Natural killer cell (primary cell): ENCODE measurements around the gene TMEM158. TPM values are rescaled to one million over a fixed set of nuclear protein-coding genes. Genes with fewer than 3 reads are reported as not detected.

ENCODE experiments used
- ATAC-seq, 3 donors: fragments of 150-1000 bp in 2 of 3; fragments of 200-7000 bp in 1 of 3; cut with Tn5 transposase; 1 replicate in 1 of 3; 2 replicates in 2 of 3; pipeline ENCODE4 v1.10.0; 2021; ENCODE audit warnings: mild to moderate bottlenecking in 2 of 3, moderate library complexity in 2 of 3
- DNase-seq, 2 donors: peaks; one replicate each; pipeline versions ENCODE4 v3.0.0 to v3.0.0-alpha.2; 2013 to 2021; ENCODE audit warnings: mixed read lengths in 1 of 2
- H3K27ac ChIP-seq: one replicate; pipeline ENCODE4 v1.5.1; 2013; ENCODE audit warnings: mild to moderate bottlenecking, low read length
- H3K27me3 ChIP-seq: one replicate; pipeline ENCODE4 v1.6.1; 2013; ENCODE audit warnings: low read length; ENCODE audit not compliant: control insufficient read depth, insufficient read depth
- H3K36me3 ChIP-seq: one replicate; pipeline ENCODE4 v1.6.1; 2013; ENCODE audit warnings: low read length; ENCODE audit not compliant: control insufficient read depth, insufficient read depth
- H3K4me1 ChIP-seq: one replicate; pipeline ENCODE4 v1.6.1; 2013; ENCODE audit warnings: low read length; ENCODE audit not compliant: control insufficient read depth, insufficient read depth
- H3K4me3 ChIP-seq: one replicate; pipeline ENCODE4 v1.5.1; 2013; ENCODE audit warnings: low read length
- H3K9me3 ChIP-seq: one replicate; pipeline ENCODE4 v1.6.1; 2013; ENCODE audit warnings: low read length; ENCODE audit not compliant: control insufficient read depth, insufficient read depth
- H3K27ac Mint-ChIP-seq, 2 donors: one replicate each; pipeline ENCODE4 v1.8.0; 2022; ENCODE audit warnings: mild to moderate bottlenecking in 2 of 2, mixed read lengths in 2 of 2, moderate library complexity in 1 of 2
- H3K27me3 Mint-ChIP-seq, 2 donors: one replicate each; pipeline ENCODE4 v1.8.0; 2022; ENCODE audit warnings: low read depth in 2 of 2, mixed read lengths in 2 of 2
- H3K36me3 Mint-ChIP-seq: one replicate; pipeline ENCODE4 v1.8.0; 2022; ENCODE audit warnings: mixed read lengths
- H3K4me1 Mint-ChIP-seq, 2 donors: one replicate each; pipeline ENCODE4 v1.8.0; 2022; ENCODE audit warnings: mixed read lengths in 2 of 2
- H3K4me3 Mint-ChIP-seq: one replicate; pipeline ENCODE4 v1.8.0; 2022; ENCODE audit warnings: mild to moderate bottlenecking, moderate library complexity, mixed read lengths
- H3K9me3 Mint-ChIP-seq, 2 donors: one replicate each; pipeline ENCODE4 v1.8.0; 2022; ENCODE audit warnings: mixed read lengths in 2 of 2
- WGBS: methylation state at CpG from one replicate; pipeline ENCODE4 v1.1.7; 2013; ENCODE audit warnings: missing lambda C conversion rate; ENCODE audit not compliant: insufficient coverage; 5-methylcytosine and 5-hydroxymethylcytosine counted together
- intact Hi-C: fragments of 100-400 bp; cut with micrococcal nuclease; formaldehyde crosslinking; loops from one replicate; pipeline ENCODE4 v1.14.2; 2022
- total RNA-seq, 4 donors: library from RNA; stranded (reverse); fragments of 120-200 nt in 1 of 4; gene quantifications; one replicate each; pipeline versions ENCODE4 v1.2.3 to v1.2.4, GENCODE V29; 2013 to 2022
- TF ChIP-seq, protein P1 (sequence below): fragments of 200-600 bp; IDR thresholded peaks from one replicate; pipeline ENCODE4 v1.8.0; 2022; ENCODE audit warnings: antibody characterized with exemption

Gene TMEM158
- total RNA-seq, 3 donors from 2014 or later (not counting 1 experiment from before 2014, with no cell fraction given): 0.40 to 0.47 TPM; not detected in 1

GRCh38 chr3:45244356-45244755 is 18.3 kb upstream of the TMEM158 start:
- ATAC-seq (no peak), DNase-seq (no peak)
- H3K4me1 ChIP-seq: no peaks in the 10 kb centered on the region
- intact Hi-C loops: no loop called here
- WGBS: 84% methylated on average over 5 of the region's 6 CpGs
- TF ChIP-seq, protein P1, sequence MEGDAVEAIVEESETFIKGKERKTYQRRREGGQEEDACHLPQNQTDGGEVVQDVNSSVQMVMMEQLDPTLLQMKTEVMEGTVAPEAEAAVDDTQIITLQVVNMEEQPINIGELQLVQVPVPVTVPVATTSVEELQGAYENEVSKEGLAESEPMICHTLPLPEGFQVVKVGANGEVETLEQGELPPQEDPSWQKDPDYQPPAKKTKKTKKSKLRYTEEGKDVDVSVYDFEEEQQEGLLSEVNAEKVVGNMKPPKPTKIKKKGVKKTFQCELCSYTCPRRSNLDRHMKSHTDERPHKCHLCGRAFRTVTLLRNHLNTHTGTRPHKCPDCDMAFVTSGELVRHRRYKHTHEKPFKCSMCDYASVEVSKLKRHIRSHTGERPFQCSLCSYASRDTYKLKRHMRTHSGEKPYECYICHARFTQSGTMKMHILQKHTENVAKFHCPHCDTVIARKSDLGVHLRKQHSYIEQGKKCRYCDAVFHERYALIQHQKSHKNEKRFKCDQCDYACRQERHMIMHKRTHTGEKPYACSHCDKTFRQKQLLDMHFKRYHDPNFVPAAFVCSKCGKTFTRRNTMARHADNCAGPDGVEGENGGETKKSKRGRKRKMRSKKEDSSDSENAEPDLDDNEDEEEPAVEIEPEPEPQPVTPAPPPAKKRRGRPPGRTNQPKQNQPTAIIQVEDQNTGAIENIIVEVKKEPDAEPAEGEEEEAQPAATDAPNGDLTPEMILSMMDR: no peak
- H3K36me3 ChIP-seq: no peaks in the 10 kb centered on the region
- no peaks in the 10 kb centered on the region for H3K27me3 ChIP-seq
- Mint-ChIP-seq H3K4me3 (no peak overlapping the region), H3K27ac (no peak overlapping the region), H3K4me1 (no peaks in the 10 kb centered on the region), H3K36me3 (no peaks in the 10 kb centered on the region), H3K27me3 (peaks cover 0 to 10% of the 10 kb centered on the region in 2 donors), H3K9me3 (no peaks in the 10 kb centered on the region)
- no peaks in the 10 kb centered on the region for H3K9me3 ChIP-seq
- H3K4me3 ChIP-seq: no peak overlapping the region
- no peak overlapping the region for H3K27ac ChIP-seq

GRCh38 chr3:45241206-45241605 is 15.1 kb upstream of the TMEM158 start:
- Mint-ChIP-seq H3K4me1 (no peaks in the 10 kb centered on the region), H3K9me3 (no peaks in the 10 kb centered on the region), H3K27me3 (peaks cover 0 to 13% of the 10 kb centered on the region in 2 donors), H3K4me3 (no peak overlapping the region), H3K27ac (no peak overlapping the region), H3K36me3 (no peaks in the 10 kb centered on the region)
- TF ChIP-seq, protein P1: no peak
- ATAC-seq: no peak
- H3K27ac ChIP-seq: no peak overlapping the region
- DNase-seq: no peak
- WGBS: 86% methylated on average over 3 of the region's 3 CpGs
- intact Hi-C loops: no loop called here
- H3K4me3 ChIP-seq: no peak overlapping the region
- H3K36me3 ChIP-seq: no peaks in the 10 kb centered on the region
- no peaks in the 10 kb centered on the region for H3K4me1 ChIP-seq
- no peaks in the 10 kb centered on the region for H3K9me3 ChIP-seq
- H3K27me3 ChIP-seq: no peaks in the 10 kb centered on the region

DNA sequence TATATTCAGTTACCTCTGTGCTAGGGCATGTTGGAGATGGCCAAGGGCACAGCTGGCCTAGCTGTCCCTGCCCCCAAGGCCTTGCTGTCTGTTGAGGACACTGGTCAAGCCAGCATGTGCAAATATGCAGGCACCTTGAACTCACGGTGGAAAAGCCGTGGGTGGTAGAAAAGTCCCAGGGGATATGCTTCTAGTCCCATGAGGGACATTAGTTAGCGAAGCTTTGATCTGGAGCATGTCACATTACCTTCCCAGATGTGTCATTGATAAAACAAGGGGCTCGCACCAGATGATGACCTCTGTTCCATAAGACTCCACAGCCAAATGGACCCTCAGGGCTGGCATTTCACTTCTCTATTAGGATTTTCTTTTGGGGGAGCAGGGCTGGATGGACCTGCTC is 14.2 kb upstream of the TMEM158 start:
- H3K27ac Mint-ChIP-seq: no peak overlapping the region

DNA sequence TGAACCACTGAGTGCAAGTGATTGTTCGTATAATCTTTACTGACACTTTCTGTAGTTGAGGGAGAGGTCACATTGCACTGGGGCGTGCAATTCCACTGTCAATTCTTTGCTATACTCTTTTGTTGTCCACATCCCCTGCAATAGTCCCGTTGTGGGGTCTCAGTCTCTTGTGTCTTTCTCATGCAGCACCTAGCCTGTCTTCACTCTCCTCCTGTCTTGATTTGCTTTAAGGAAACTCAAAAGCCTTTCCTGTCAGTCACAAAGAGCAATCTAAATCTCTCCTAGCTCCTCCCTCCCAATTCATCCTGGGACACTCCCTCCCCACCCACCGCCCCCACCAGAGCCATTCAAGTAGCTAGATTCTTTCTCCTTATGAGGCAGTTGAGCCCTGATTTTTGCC is 13.2 kb upstream of the TMEM158 start:
- Mint-ChIP-seq H3K4me3 (no peak overlapping the region), H3K27me3 (peaks cover 0 to 10% of the 10 kb centered on the region in 2 donors), H3K36me3 (no peaks in the 10 kb centered on the region), H3K4me1 (no peaks in the 10 kb centered on the region), H3K9me3 (no peaks in the 10 kb centered on the region), H3K27ac (no peak overlapping the region)
- TF ChIP-seq, protein P1: no peak
- Histone ChIP-seq H3K27me3 (no peaks in the 10 kb centered on the region), H3K4me3 (no peak overlapping the region), H3K27ac (no peak overlapping the region), H3K4me1 (no peaks in the 10 kb centered on the region), H3K9me3 (no peaks in the 10 kb centered on the region), H3K36me3 (no peaks in the 10 kb centered on the region)
- WGBS: 83% methylated on average over 4 of the region's 4 CpGs
- no peak for ATAC-seq
- intact Hi-C loops: no loop called here
- DNase-seq: no peak

More for the DNA sequence above, 14.2 kb upstream of the TMEM158 start:
- no peak for ATAC-seq
- no peak for DNase-seq
- WGBS: 71% methylated on average over 4 of the region's 4 CpGs
- Histone ChIP-seq H3K4me3 (no peak overlapping the region), H3K27ac (no peak overlapping the region), H3K36me3 (no peaks in the 10 kb centered on the region), H3K9me3 (no peaks in the 10 kb centered on the region), H3K4me1 (no peaks in the 10 kb centered on the region), H3K27me3 (no peaks in the 10 kb centered on the region)
- intact Hi-C loops: no loop called here
- TF ChIP-seq, protein P1: no peak
- H3K27me3 Mint-ChIP-seq: peaks cover 0 to 13% of the 10 kb centered on the region in 2 donors
- no peaks in the 10 kb centered on the region for H3K9me3 Mint-ChIP-seq
- no peaks in the 10 kb centered on the region for H3K36me3 Mint-ChIP-seq
- no peaks in the 10 kb centered on the region for H3K4me1 Mint-ChIP-seq
- no peak overlapping the region for H3K4me3 Mint-ChIP-seq
